ENCODE data around the gene SHROOM1.

The SHROOM1 gene

GRCh38 chr5:132824426-132824825, 6.0 kb downstream of the SHROOM1 start:
- no peak for DNase-seq (ENCODE audit: low read depth in 2 of 2)

DNA sequence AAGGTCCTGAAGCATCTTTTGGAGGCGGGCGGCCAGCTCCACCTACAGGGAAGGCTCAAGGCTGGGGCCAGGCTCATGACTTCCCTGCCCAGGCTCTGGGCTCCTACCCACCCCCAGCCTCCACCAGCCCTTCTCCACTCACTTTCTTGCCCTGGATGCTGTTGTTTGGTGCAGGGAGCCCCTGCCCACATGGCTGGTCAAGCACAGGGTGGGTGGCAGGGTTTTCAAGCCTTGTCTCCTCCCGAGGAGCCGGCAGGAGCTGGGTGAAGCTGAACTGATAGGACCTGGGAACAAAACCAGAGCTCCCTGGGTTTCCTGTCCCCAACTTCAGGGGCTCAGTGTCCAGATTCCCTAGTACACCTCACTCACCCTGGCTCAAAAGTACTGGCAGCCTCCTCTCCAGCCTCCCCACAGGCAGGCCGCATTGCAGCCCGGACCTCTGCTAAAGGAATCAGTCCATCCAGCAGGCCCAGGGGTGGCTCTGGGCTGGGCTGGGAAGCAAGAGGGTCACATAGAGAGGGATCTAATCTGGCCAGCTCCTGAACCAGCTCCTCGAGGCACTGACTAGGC, 6.9 kb downstream of the SHROOM1 start:
- no peak for DNase-seq (ENCODE audit: low read depth in 2 of 2)

DNA sequence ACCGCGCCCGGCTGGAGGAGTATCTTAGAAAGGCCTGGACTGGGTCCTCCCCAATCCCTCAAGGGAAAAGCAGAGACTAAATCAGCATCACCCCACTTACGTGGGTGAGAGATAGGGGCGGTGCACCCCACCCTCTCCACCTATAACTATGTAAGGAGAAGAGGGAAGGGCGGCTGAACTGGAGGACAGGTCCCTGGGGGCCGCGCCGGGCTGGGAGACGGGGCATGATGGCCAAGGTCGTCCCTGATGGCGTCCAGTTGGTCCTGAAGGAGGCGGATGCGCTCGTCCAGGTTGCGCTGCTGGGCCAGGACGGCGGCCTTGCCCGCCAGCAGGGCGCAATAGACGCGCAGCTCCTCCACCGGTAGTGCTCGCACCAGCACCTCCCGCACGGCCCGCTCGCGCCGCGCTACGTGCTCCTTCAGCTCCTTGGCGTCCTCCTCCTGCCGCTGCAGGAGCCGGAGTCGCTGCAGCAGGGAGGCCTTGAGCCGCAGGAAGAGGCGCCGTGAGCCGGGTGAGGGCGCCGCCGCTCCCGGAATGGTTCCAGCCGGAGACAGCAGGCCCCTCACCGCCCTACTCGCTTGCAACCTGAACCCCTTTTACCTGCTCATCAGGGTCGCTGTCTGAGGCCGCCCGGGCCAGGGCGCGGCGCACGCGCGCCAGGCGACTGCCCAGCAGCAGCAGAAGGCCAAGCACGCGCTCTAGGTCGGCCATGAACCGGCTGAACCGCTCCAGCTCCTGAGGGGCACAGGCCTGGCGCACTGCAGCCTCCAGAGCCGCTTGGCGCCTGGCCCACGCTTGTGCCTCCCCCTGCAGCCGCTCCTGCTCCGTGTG, 7.6 kb downstream of the SHROOM1 start:
- DNase-seq (ENCODE audit: low read depth in 2 of 2), result no peak

GRCh38 chr5:132821791-132822190, 8.7 kb downstream of the SHROOM1 start:
- DNase-seq (ENCODE audit: low read depth in 2 of 2), result no peak

DNA sequence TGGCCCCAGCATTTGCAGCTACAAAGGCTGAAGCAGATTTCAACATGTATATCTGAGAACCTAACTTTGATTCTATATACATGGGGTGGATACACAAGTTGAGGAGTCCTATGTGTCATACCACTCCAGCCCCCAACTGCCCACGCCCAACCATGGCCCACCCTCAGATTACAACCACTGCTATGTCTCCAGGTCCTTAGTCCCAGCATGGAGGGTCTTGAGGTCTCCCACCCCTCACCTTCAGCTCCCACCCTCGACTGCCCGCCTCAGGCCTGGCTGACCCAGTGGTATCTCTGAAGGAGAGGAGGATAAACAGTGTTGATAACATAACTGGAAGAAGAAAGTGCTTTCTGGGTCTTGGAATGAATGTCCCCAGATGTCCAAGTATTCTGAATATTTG, 9.1 kb downstream of the SHROOM1 start:
- no peak for DNase-seq (ENCODE audit: low read depth in 2 of 2)

GRCh38 chr5:132820162-132820754, 10.2 kb downstream of the SHROOM1 start:
- peak; percentile 78 to 94 for DNase-seq (ENCODE audit: low read depth in 2 of 2)

GRCh38 chr5:132819468-132819867, 11.0 kb downstream of the SHROOM1 start:
- no peak for DNase-seq (ENCODE audit: low read depth in 2 of 2)

- DNase-seq (ENCODE audit: low read depth in 2 of 2), result no peak
These were observed 13.4 kb downstream of the SHROOM1 start for GRCh38 chr5:132817011-132817410.

GRCh38 chr5:132816554-132816953, 13.9 kb downstream of the SHROOM1 start:
- no peak for DNase-seq (ENCODE audit: low read depth in 2 of 2)

DNA sequence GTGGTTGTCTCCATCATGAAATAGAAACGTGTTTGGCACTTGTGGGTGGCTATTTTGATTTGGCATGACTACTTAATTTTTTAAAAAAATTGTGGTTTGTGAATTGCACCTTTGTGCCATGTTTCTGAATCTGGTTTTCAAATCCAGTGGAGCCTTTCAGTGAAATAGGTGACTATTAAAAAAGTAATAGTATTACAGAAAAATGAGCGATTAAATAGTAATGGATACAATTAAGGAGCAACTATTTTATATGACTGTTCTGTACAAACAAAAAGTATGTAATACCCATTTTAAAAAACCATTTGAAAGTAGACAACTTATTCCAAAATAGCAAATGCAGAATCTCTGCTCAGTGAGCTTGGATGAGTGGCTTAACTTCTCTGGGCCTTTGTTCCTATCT, 14.4 kb downstream of the SHROOM1 start:
- no peak for DNase-seq (ENCODE audit: low read depth in 2 of 2)

- DNase-seq (ENCODE audit: low read depth in 2 of 2), result no peak
These were observed 15.0 kb downstream of the SHROOM1 start for GRCh38 chr5:132815454-132815853.

- DNase-seq (ENCODE audit: low read depth in 2 of 2), result no peak
These were observed 15.7 kb downstream of the SHROOM1 start for GRCh38 chr5:132814503-132815294.

- no peak for DNase-seq (ENCODE audit: low read depth in 2 of 2)
These were observed 16.6 kb downstream of the SHROOM1 start for GRCh38 chr5:132813599-132814502.

- DNase-seq (ENCODE audit: low read depth in 2 of 2), result no peak
These were observed 17.5 kb downstream of the SHROOM1 start, which contains the start of gene SOWAHA for GRCh38 chr5:132812781-132813598. SOWAHA (plus strand) TSS chr5:132813302; CDS start chr5:132813622, 320 bp downstream.

GRCh38 chr5:132812123-132812765, 18.2 kb downstream of the SHROOM1 start:
- no peak for DNase-seq (ENCODE audit: low read depth in 2 of 2)

GRCh38 chr5:132810605-132811004, 19.8 kb downstream of the SHROOM1 start:
- no peak for DNase-seq (ENCODE audit: low read depth in 2 of 2)

DNA sequence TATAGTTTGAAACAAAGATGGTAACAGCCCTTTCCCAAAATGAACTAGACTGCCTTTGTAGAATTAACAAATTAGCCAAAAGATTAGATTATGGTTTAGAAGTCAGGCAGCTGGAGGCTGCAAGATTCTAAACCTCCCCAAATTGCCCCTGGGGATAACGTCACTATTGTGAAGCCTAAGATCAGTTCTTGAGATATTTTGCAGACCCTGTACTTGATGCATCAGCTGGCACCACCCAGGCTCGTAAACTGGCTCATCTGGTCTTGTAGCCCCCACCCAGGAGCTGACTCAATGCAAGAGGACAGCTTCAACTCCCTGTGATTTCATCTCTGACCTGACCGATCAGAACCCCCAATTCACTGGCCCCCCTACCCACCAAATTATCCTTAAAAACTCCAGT, 21.6 kb downstream of the SHROOM1 start:
- no peak for DNase-seq (ENCODE audit: low read depth in 2 of 2)

GRCh38 chr5:132808448-132808847, 22.0 kb downstream of the SHROOM1 start:
- no peak for DNase-seq (ENCODE audit: low read depth in 2 of 2)

GRCh38 chr5:132807163-132807838, 23.1 kb downstream of the SHROOM1 start:
- DNase-seq (ENCODE audit: low read depth in 2 of 2), result no peak
